Chondrocyte (in vitro differentiated cells): ENCODE measurements around the gene IL1R1. TPM values are rescaled to one million over a fixed set of nuclear protein-coding genes. Genes with fewer than 3 reads are reported as not detected.

Experiments
- DNase-seq: peaks from one replicate; pipeline ENCODE4 v3.0.0; 2021; ENCODE audit warnings: mixed read lengths, low spot score
- H3K27ac Mint-ChIP-seq: one replicate; pipeline ENCODE4 v1.8.0; 2021; ENCODE audit warnings: mild to moderate bottlenecking, moderate library complexity, mixed read lengths; ENCODE audit not compliant: unreplicated experiment
- H3K27me3 Mint-ChIP-seq: 2 replicates; pipeline ENCODE4 v1.8.0; 2021; ENCODE audit warnings: low read depth, mixed read lengths
- H3K36me3 Mint-ChIP-seq: 2 replicates; pipeline ENCODE4 v1.8.0; 2021; ENCODE audit warnings: low read depth, mixed read lengths
- H3K4me1 Mint-ChIP-seq: 2 replicates; pipeline ENCODE4 v1.8.0; 2021; ENCODE audit warnings: low read depth, mild to moderate bottlenecking, mixed read lengths
- H3K4me3 Mint-ChIP-seq: one replicate; pipeline ENCODE4 v1.8.0; 2021; ENCODE audit warnings: mild to moderate bottlenecking, moderate library complexity, mixed read lengths; ENCODE audit not compliant: unreplicated experiment
- H3K9me3 Mint-ChIP-seq: 2 replicates; pipeline ENCODE4 v1.8.0; 2021; ENCODE audit warnings: low read depth, mixed read lengths
- total RNA-seq: library from RNA; stranded (reverse); gene quantifications from 3 replicates; pipeline ENCODE4 v1.2.1, GENCODE V29; 2021
- TF ChIP-seq, protein P1 (sequence below): fragments of 200-600 bp; sonication (generic); IDR thresholded peaks from 2 replicates; pipeline ENCODE4 v1.5.0; 2021; ENCODE audit warnings: antibody characterized with exemption, mild to moderate bottlenecking, moderate library complexity

Gene IL1R1
- total RNA-seq, 1 donor from 2014 or later = 22.0 TPM

DNA sequence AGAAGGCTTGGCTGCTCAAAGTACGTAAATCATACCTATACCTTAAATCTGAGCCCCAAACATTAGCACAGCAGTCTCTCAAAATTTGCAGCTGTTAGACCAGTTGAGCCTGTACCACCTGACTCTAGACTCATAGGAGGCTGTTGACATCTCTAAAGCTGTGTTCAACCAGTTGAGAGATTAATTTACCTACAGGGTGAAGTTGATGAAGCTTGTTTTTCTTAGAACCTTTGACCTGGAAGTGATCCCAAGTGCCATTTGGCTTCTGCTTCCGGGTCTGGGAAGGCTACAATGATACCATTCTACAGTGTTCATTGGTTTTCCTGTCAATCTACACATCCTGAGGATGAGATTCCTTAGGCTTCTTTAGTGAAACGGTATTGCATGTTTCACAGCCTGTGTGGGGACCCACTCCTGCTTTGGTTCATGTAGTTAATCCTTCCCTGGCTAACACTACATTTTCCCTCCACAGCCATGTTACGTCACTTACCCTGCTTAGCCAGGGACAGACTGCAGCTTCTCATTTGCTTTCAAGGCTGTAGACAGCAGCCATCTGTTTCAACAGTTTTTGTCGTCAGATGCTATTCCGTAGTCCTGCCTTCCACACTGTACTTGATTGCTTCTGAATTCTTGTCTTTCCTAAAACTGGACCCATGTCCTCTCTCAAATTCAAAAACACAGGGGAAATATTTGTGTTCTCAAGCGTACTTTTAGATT, 39.5 kb downstream of the IL1R1 start:
- no peak for DNase-seq
- Mint-ChIP-seq H3K27ac (no peak overlapping the region), H3K4me3 (no peak overlapping the region), H3K27me3 (no peaks in the 10 kb centered on the region), H3K4me1 (peaks cover 8% of the 10 kb centered on the region), H3K9me3 (no peaks in the 10 kb centered on the region), H3K36me3 (peaks cover 13% of the 10 kb centered on the region)
- TF ChIP-seq, protein P1, sequence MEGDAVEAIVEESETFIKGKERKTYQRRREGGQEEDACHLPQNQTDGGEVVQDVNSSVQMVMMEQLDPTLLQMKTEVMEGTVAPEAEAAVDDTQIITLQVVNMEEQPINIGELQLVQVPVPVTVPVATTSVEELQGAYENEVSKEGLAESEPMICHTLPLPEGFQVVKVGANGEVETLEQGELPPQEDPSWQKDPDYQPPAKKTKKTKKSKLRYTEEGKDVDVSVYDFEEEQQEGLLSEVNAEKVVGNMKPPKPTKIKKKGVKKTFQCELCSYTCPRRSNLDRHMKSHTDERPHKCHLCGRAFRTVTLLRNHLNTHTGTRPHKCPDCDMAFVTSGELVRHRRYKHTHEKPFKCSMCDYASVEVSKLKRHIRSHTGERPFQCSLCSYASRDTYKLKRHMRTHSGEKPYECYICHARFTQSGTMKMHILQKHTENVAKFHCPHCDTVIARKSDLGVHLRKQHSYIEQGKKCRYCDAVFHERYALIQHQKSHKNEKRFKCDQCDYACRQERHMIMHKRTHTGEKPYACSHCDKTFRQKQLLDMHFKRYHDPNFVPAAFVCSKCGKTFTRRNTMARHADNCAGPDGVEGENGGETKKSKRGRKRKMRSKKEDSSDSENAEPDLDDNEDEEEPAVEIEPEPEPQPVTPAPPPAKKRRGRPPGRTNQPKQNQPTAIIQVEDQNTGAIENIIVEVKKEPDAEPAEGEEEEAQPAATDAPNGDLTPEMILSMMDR = no peak

- no peak overlapping the region for H3K27ac Mint-ChIP-seq
- TF ChIP-seq, protein P1 = no peak
- H3K9me3 Mint-ChIP-seq = no peaks in the 10 kb centered on the region
- peaks cover 2% of the 10 kb centered on the region for H3K36me3 Mint-ChIP-seq
- H3K4me1 Mint-ChIP-seq = peaks cover 13% of the 10 kb centered on the region
- H3K27me3 Mint-ChIP-seq = peaks cover 3% of the 10 kb centered on the region
- no peak for DNase-seq
- H3K4me3 Mint-ChIP-seq = no peak overlapping the region
Measured at GRCh38 chr2:102184018-102184417, 41.5 kb downstream of the IL1R1 start.

DNA sequence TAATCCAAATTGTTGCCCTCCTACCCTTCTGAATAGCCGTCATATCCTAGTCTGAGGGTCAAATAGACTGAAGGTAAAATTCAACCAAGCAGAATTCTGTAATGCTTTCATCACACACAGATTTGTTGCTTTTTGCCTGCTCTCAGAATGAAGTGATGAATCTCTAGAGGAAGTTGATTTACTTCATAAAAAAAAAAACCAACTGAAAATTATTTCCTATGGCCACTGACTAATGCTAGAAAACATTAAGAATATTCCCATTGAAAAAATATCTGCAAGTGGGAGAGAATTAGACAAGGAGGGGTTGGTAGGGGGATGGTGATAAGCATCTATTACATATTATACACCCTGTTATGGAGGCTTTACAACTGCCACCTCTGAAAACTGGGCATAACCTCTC, 42.0 kb downstream of the IL1R1 start:
- Mint-ChIP-seq H3K4me3 (no peak overlapping the region), H3K4me1 (peaks cover 13% of the 10 kb centered on the region), H3K27me3 (peaks cover 3% of the 10 kb centered on the region), H3K27ac (no peak overlapping the region), H3K36me3 (no peaks in the 10 kb centered on the region), H3K9me3 (no peaks in the 10 kb centered on the region)
- DNase-seq = no peak
- TF ChIP-seq, protein P1 = no peak

- DNase-seq = no peak
- H3K27ac Mint-ChIP-seq = no peak overlapping the region
- H3K27me3 Mint-ChIP-seq = peaks cover 3% of the 10 kb centered on the region
- H3K9me3 Mint-ChIP-seq = no peaks in the 10 kb centered on the region
- TF ChIP-seq, protein P1 = peak; percentile 73
- peaks cover 13% of the 10 kb centered on the region for H3K4me1 Mint-ChIP-seq
- no peak overlapping the region for H3K4me3 Mint-ChIP-seq
- H3K36me3 Mint-ChIP-seq = no peaks in the 10 kb centered on the region
Measured at GRCh38 chr2:102185347-102185746, 42.8 kb downstream of the IL1R1 start.

DNA sequence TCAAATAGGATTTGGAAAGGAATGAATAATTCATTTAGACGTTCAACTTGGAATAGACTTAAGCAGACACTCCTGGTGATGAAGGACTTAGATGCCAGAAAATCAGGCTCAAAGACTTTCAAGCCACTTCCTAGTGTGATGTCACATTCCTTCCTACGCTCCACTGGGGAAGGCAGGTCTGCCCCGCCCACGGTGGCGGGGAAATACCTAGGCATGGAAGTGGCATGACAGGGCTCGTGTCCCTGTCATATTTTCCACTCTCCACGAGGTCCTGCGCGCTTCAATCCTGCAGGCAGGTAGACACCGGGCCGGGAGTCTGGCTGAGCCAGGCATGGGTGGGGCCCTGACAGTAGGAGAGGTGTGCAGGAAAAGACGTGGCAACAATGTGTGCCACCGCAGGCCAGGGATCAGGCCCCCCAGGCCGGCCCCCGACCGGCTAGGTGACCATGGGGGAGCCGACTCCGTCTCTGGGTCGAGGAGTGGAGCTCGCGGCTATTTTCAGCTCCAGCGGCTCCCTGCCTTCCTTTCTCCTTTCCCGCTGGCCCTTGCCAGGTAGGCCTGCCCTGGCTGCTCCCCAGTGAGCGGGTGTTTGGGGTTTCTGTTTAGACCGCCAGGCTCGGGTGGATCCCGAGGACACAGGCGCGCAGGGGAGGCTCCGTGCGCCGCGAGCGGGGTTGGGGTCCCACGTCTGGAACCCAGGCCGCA, 44.4 kb downstream of the IL1R1 start, which contains the start of gene IL1RL2:
Gene IL1RL2, plus strand, starts transcription at position 233 of the 705 bp plus-strand sequence. CDS start 845 bp downstream, outside the sequence.
- no peaks in the 10 kb centered on the region for H3K36me3 Mint-ChIP-seq
- TF ChIP-seq, protein P1 = no peak
- no peaks in the 10 kb centered on the region for H3K9me3 Mint-ChIP-seq
- peak within 1 kb of the TSS; percentile 78 for H3K4me3 Mint-ChIP-seq
- H3K27ac Mint-ChIP-seq = no peak within 1 kb of the TSS
- peaks cover 3% of the 10 kb centered on the region for H3K27me3 Mint-ChIP-seq
- H3K4me1 Mint-ChIP-seq = peaks cover 8% of the 10 kb centered on the region
- no peak for DNase-seq
